HUES64 (cell line): ENCODE measurements around the gene PLXNA1.

Experiments
- H3K27ac ChIP-seq: 2 replicates; pipeline ENCODE4 v1.7.0; 2013; ENCODE audit warnings: low read depth, low read length, inconsistent platforms
- H3K27me3 ChIP-seq: 2 replicates; pipeline ENCODE4 v1.6.1; 2013; ENCODE audit warnings: mild to moderate bottlenecking, low read length; ENCODE audit not compliant: insufficient read depth
- H3K36me3 ChIP-seq: 2 replicates; pipeline ENCODE4 v1.6.1; 2013; ENCODE audit warnings: mild to moderate bottlenecking, low read length; ENCODE audit not compliant: insufficient read depth
- H3K4me1 ChIP-seq: 2 replicates; pipeline ENCODE4 v1.6.1; 2013; ENCODE audit warnings: mild to moderate bottlenecking, low read length, moderate library complexity; ENCODE audit not compliant: insufficient read depth
- H3K4me3 ChIP-seq: 2 replicates; pipeline ENCODE4 v1.5.1; 2013; ENCODE audit warnings: mild to moderate bottlenecking, low read length, moderate library complexity
- H3K9ac ChIP-seq: 2 replicates; pipeline ENCODE4 v1.6.1; 2013; ENCODE audit warnings: mild to moderate bottlenecking, low read depth, low read length
- H3K9me3 ChIP-seq: 2 replicates; pipeline ENCODE4 v1.6.1; 2013; ENCODE audit warnings: low read depth, low read length; ENCODE audit not compliant: insufficient read depth
- WGBS: fragments of 150-250, 120-280 bp; methylation state at CpG from one replicate; pipeline ENCODE4 v1.1.7; 2013; ENCODE audit warnings: missing lambda C conversion rate; 5-methylcytosine and 5-hydroxymethylcytosine counted together

The PLXNA1 gene

DNA sequence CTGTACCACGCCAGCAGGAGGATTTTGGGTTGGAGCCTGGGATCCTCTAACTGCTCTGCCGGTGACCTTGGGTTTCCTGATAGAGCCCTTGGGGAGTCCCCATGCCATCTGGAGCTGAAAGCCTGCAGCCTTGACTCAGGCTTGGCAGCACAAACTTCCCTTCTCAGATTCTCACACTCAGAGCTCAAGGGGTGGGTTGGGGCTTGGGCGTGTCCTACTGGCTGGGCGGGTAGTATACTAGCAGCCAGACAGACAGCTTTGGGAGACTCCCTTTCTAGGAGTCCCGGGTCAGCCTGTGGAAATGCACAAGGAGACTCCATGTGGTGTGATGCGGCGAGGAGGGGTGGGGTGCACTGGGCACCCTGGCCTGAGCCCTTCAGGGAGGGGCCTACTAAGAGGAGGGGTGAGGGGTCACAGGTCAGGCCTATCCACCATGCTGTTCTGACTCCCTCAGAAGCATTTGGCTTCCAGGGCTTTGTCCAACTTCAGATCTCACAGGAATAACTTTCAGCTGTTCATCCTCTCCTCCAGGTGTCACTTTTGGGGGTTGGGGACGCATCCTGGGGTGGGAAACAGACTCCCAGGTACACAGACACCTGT, 21.6 kb upstream of the PLXNA1 start:
- Histone ChIP-seq H3K4me3 (no peak overlapping the region), H3K36me3 (no peaks in the 10 kb centered on the region), H3K9ac (no peak overlapping the region), H3K9me3 (no peaks in the 10 kb centered on the region), H3K4me1 (peaks cover 5% of the 10 kb centered on the region; the same call in 1 of the 2 replicates), H3K27ac (no peak overlapping the region), H3K27me3 (no peaks in the 10 kb centered on the region)
- WGBS = 91% methylated on average over 8 of the region's 8 CpGs

DNA sequence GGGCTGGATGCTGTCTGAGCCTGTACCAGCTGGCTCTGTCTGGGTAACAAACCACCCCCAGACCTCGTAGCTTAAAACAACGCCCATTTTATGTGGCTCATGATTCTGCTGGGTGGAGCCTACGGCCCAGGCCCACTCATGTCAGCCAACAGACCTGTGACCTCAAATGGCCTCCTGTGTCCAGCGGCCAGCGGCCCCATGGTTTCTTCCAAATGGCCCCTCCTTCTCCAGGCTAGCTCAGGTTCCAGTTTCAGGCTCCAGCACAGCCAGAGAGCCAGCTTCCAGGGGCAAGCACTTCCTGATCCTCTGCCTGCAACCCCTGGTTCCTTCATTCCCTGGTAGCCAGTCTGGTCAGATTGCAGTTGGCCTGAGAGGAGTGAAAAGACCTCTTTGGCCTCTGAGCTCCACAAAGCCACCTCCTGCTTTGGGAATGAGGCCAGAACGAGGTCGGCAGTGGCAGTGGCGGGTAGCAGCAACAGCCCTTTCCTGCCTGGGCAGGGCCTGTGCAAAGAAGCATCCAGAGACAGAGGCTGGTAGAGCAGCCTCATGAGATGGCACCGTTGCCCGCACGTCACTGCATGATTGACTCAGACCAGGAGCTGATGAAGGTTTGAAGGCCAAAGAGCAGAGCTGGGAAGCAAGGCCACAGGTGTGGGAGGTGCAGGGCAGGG, 21.0 kb upstream of the PLXNA1 start:
- no peak overlapping the region for H3K9ac ChIP-seq
- H3K9me3 ChIP-seq = no peaks in the 10 kb centered on the region
- H3K27me3 ChIP-seq = no peaks in the 10 kb centered on the region
- no peaks in the 10 kb centered on the region for H3K36me3 ChIP-seq
- H3K27ac ChIP-seq = no peak overlapping the region
- H3K4me1 ChIP-seq = peaks cover 5% of the 10 kb centered on the region; the same call in 1 of the 2 replicates
- 91% methylated on average over 11 of the region's 11 CpGs for WGBS
- no peak overlapping the region for H3K4me3 ChIP-seq

DNA sequence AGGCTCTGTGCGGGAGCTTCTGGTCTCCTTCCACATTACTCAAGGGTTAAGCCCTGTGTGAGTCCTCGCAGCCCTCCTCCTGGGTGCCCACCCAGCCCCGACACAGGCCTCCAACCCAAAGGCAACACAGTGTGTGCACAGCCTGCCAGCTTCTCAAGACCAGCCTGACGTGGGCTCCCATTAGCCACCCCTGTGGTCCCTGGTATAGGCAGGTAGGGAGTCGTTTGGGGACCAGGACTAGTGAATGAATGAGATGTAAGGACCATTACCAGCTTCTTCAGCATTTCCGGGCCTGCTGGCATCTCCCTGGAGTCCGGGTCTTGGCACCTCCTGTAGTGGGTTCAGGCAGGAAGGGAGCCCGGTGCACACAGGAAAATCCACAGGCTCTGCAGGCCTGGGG, 20.2 kb upstream of the PLXNA1 start:
- Histone ChIP-seq H3K9me3 (no peaks in the 10 kb centered on the region), H3K27me3 (no peaks in the 10 kb centered on the region), H3K27ac (no peak overlapping the region), H3K9ac (no peak overlapping the region), H3K4me1 (peaks cover 5% of the 10 kb centered on the region; the same call in 1 of the 2 replicates), H3K36me3 (no peaks in the 10 kb centered on the region), H3K4me3 (no peak overlapping the region)
- WGBS = 93% methylated on average over 8 of the region's 8 CpGs

DNA sequence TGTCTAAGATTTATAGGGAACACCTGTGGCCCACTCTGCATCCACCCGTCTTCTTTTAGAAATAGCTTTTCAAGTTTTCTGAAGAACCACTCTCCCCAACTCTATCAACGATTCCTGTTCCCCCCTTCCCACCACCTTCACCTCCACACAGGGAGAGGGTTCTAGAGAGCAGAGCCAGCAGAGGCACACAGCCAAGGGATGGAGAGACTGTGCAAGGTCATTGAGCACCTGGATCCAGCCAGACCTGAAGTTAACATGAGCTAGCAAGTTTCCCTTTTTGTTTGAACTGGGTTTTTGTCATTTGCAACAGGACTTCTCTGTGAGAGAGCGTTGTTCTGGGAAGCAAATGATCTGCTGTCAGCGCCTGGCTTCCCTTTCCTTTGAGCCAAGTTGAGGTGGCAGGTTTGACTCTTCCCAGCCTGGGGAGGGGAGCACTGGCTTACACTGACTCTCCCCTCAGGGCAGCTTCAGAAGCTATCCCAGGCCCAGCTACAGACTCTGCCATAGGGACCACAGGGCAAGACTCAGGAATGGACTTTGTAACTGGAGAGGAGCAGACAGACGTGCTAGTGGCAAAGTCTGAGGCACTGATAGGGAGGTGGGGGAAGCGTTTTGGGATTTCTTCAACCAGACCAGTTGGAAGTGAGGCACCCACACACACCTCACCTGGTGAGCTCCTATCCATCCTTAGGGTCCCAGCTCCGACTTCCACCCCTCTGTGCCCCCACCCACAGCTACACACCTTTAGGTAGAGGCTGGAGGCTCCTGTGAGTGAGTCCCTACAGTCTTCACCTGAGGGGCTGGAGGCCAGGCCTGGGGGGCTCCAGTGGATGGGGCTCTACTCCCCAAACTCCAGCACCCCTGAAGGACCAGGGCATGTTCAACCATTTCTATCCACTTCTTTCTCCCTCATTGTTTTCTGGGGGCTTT, 19.4 kb upstream of the PLXNA1 start:
- WGBS = 91% methylated on average over 7 of the region's 7 CpGs
- Histone ChIP-seq H3K9me3 (no peaks in the 10 kb centered on the region), H3K27ac (no peak overlapping the region), H3K4me3 (no peak overlapping the region), H3K27me3 (no peaks in the 10 kb centered on the region), H3K36me3 (no peaks in the 10 kb centered on the region), H3K4me1 (peaks cover 5% of the 10 kb centered on the region; the same call in 1 of the 2 replicates), H3K9ac (no peak overlapping the region)

DNA sequence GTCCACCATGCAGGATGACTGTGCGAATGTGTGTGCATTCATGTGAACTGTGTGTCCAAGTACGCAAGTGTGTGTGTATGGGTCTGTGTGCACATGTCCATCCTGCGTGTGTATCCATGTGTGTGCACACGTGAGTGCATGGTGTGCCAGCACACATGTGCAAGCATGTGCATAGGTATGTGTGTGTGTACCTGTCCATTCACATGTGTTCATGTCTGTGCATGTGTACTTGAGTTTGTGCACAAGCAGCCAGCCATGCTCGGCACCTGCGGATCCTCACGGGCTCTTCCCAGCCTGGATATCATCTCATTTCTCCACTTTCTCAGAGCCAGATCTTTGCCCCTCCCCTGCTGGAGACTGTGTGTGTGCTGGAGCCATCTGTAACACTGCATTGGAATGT, 18.7 kb upstream of the PLXNA1 start:
- Histone ChIP-seq H3K4me3 (no peak overlapping the region), H3K27ac (no peak overlapping the region), H3K36me3 (no peaks in the 10 kb centered on the region), H3K4me1 (peaks cover 5% of the 10 kb centered on the region; the same call in 1 of the 2 replicates), H3K9me3 (no peaks in the 10 kb centered on the region), H3K9ac (no peak overlapping the region), H3K27me3 (no peaks in the 10 kb centered on the region)
- 89% methylated on average over 7 of the region's 7 CpGs for WGBS

DNA sequence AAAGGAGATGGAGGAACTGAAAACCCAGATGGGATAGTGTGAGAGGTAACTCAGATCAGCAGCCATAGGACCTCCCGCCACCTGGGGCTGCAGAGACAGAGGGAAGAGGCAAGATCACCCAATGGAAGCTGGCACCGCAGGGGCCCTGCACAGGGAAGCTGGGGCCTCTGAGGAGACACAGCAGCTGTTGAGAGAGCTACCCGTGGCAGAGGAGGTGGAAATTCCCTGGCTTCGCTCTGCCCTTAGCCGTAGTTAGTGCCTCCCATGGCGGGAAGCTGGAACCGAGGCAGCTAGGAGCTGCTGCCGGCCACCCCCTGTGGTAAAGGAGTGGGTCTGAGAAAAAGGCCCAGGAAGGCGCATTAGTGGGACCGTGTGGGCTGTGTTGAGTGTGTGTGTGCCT, 18.0 kb upstream of the PLXNA1 start:
- Histone ChIP-seq H3K4me1 (peaks cover 7% of the 10 kb centered on the region), H3K36me3 (no peaks in the 10 kb centered on the region), H3K9me3 (no peaks in the 10 kb centered on the region), H3K27me3 (no peaks in the 10 kb centered on the region), H3K4me3 (no peak overlapping the region), H3K27ac (no peak overlapping the region), H3K9ac (no peak overlapping the region)
- WGBS = 92% methylated on average over 10 of the region's 10 CpGs

DNA sequence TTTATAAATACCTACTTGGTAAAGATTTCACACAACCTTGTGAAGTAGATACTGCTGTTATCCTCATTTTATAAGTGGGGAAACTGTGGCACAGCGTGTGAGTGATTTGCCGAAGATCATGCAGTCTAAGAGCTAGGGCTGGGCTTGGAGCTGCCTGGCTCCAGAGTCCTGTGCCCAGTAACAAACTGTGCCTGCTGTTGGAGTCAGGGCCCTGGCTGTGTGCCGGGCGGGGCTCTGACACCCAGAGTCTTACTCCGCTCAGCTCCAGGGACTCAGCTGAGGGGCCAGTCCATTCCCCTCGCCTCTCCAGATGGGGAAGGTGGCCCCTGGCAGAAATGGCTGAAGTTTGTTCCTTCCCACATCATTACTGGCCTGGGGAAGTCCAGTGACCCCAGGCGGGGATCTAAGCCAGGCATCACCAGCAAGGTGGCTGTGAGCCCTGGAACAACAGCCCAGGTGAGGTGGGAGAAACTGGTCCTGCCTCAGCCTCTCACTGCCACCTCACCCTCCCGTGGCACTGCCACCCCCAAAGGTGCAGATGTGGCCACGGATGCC, 17.3 kb upstream of the PLXNA1 start:
- Histone ChIP-seq H3K4me3 (no peak overlapping the region), H3K9me3 (no peaks in the 10 kb centered on the region), H3K9ac (no peak overlapping the region), H3K27ac (no peak overlapping the region), H3K4me1 (peaks cover 5% of the 10 kb centered on the region; the same call in 1 of the 2 replicates), H3K36me3 (no peaks in the 10 kb centered on the region), H3K27me3 (no peaks in the 10 kb centered on the region)
- WGBS = 92% methylated on average over 9 of the region's 9 CpGs

DNA sequence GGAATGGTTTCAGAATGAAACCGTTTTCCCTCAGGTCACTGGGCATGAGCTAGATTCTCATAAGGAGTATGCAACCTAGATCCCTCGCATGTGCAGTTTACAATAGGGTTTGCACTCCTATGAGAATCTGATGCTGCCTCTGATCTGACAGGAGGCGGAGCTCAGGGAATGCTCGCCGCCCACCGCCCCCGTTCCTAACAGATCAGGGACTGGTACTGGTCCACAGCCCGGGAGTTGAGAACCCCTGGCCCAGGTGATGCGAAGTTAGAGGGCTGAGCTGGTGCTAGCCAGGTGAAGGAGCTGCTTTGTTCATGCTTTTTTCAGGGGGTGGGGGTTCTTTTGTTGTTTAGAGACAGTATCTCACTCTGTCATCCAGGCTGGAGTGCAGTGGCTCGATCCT, 15.5 kb upstream of the PLXNA1 start:
- H3K9ac ChIP-seq = no peak overlapping the region
- H3K36me3 ChIP-seq = no peaks in the 10 kb centered on the region
- H3K27ac ChIP-seq = no peak overlapping the region
- H3K27me3 ChIP-seq = no peaks in the 10 kb centered on the region
- no peak overlapping the region for H3K4me3 ChIP-seq
- 86% methylated on average over 10 of the region's 10 CpGs for WGBS
- peaks cover 5% of the 10 kb centered on the region; the same call in 1 of the 2 replicates for H3K4me1 ChIP-seq
- no peaks in the 10 kb centered on the region for H3K9me3 ChIP-seq

DNA sequence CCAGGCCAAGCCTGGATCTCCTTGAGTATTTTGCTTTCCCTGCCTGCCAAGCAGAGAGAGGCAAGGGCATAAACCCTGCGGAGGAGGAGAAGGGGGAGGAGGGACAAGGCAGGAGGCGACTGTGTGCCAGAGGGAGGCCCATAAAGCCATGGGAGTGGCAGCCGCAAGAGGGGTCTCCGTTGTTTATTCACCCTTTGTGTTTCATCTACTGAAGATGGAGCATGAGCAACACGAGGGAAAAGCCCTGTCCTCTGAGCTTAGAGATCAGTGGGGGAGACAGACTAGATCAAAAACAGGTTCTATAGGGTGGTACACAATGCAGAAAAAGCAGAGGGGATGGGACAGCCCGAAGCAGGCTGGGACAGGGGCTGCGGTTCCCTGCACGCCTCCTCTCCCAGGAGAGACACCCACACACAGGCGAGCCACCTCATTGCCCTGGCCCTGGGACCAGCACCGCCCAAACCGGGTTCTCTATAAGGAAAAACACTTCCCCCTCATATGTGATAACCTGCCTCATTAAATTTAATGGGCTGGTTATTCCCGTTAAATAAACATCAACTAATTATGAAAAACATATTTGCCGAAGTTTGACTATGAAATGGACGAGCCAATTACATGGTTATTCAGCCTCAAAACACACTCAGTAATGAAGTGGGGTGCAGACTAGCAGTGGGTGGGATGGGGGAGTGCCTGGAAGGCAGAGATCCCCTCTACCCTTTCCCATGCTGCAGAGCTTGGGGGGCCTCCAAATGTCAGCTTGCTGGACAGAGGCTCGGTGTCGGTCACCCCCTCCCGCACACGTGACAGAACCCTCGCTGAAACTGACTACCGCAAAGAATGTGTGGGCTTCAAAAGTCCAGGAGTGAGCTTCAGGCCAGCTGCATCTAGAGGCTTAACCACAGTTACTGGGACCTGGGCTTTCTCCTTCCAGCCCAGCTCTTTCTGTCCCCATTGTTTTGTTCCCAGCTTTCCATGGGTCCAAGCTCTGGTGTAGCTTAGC, 14.2 kb upstream of the PLXNA1 start:
- no peaks in the 10 kb centered on the region for H3K9me3 ChIP-seq
- H3K4me1 ChIP-seq = peaks cover 5% of the 10 kb centered on the region; the same call in 1 of the 2 replicates
- H3K27ac ChIP-seq = no peak overlapping the region
- H3K4me3 ChIP-seq = no peak overlapping the region
- WGBS = 82% methylated on average over 19 of the region's 20 CpGs
- no peaks in the 10 kb centered on the region for H3K36me3 ChIP-seq
- no peak overlapping the region for H3K9ac ChIP-seq
- no peaks in the 10 kb centered on the region for H3K27me3 ChIP-seq

DNA sequence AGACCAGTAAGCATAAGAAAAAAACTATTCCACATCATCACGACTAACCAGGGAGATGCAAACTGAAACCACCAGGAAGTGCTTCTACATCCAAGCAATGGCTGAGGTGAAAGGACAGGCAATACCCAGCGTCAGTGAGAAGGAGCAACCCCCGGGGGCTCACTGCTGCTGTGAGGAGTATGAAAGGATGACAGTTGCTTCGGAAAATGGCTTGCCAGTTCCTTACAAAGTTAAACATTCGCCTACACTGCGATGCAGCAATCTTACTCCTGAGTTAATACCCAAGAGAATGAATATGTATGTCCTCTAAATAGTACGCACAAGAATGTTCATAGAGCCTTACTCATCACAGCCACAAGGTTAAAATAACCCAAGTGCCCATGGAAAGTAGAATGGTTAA, 13.3 kb upstream of the PLXNA1 start:
- Histone ChIP-seq H3K36me3 (no peaks in the 10 kb centered on the region), H3K4me3 (no peak overlapping the region), H3K27me3 (no peaks in the 10 kb centered on the region), H3K9me3 (peaks cover 5% of the 10 kb centered on the region; the same call in 1 of the 2 replicates), H3K27ac (no peak overlapping the region), H3K9ac (no peak overlapping the region), H3K4me1 (peaks cover 5% of the 10 kb centered on the region; the same call in 1 of the 2 replicates)
- WGBS = 58% methylated on average over 6 of the region's 7 CpGs
